Measurements from ENCODE around the gene OPRD1.

OPRD1 gene

GRCh38 chr1:28914228-28915030 is 102.5 kb downstream of the OPRD1 start, which contains the start of gene EPB41:
EPB41 (plus strand) TSS chr1:28914569; CDS start chr1:28987438, 72,869 bp downstream.
- peak; percentile 97 for DNase-seq

- DNase-seq: peak; percentile 77
These were observed 103.3 kb downstream of the OPRD1 start for GRCh38 chr1:28915031-28915895.

- no peak for DNase-seq
These were observed 105.8 kb downstream of the OPRD1 start for GRCh38 chr1:28917757-28918118.

All from NCI-H69 (cell line).